Activated CD8-positive, alpha-beta memory T cell treated with anti-CD3 and anti-CD28 coated beads, Interleukin-2, amount 50 U/mL, for 24 hours (primary cell): ENCODE results near the gene SIGLEC14.
A peak's percentile ranks its signal among the peaks of the same experiment; 100 is the strongest.
"Not testable (repeated sequence)": the region's sequence is repeated elsewhere in the genome, so short reads cannot be mapped to it uniquely, and the experiment has no call there.

Experiments
- DNase-seq: peaks from one replicate; pipeline ENCODE4 v3.0.0-alpha.2; 2020; ENCODE audit errors: extremely low read depth

The SIGLEC14 gene

GRCh38 chr19:51675911-51676565, 29.4 kb upstream of the SIGLEC14 start:
- DNase-seq, result not testable (repeated sequence)

- no peak for DNase-seq
Measured at GRCh38 chr19:51668216-51668615, 21.6 kb upstream of the SIGLEC14 start.

GRCh38 chr19:51664997-51665396, 18.4 kb upstream of the SIGLEC14 start:
- no peak for DNase-seq

GRCh38 chr19:51664131-51664530, 17.5 kb upstream of the SIGLEC14 start:
- no peak for DNase-seq

- DNase-seq, result no peak
Measured at GRCh38 chr19:51663650-51664049, 17.0 kb upstream of the SIGLEC14 start.

- DNase-seq, result peak; percentile 14
Measured at GRCh38 chr19:51660975-51661600, 14.5 kb upstream of the SIGLEC14 start.

GRCh38 chr19:51654783-51655182, 8.2 kb upstream of the SIGLEC14 start:
- no peak for DNase-seq

GRCh38 chr19:51653162-51653561, 6.5 kb upstream of the SIGLEC14 start:
- no peak for DNase-seq

- no peak for DNase-seq
Measured at GRCh38 chr19:51652266-51652665, 5.6 kb upstream of the SIGLEC14 start.

GRCh38 chr19:51651216-51651846, 4.7 kb upstream of the SIGLEC14 start:
- DNase-seq, result no peak

GRCh38 chr19:51647318-51647717, 693 bp upstream of the SIGLEC14 start:
- no peak for DNase-seq

GRCh38 chr19:51644636-51645271, 1.9 kb downstream of the SIGLEC14 start:
- DNase-seq, result no peak

- no peak for DNase-seq
Measured at GRCh38 chr19:51641648-51642047, 5.0 kb downstream of the SIGLEC14 start.

- DNase-seq, result no peak
Measured at GRCh38 chr19:51640386-51640785, 6.2 kb downstream of the SIGLEC14 start.

GRCh38 chr19:51639916-51640315, 6.7 kb downstream of the SIGLEC14 start:
- no peak for DNase-seq

- no peak for DNase-seq
Measured at GRCh38 chr19:51637362-51637978, 9.2 kb downstream of the SIGLEC14 start.

- DNase-seq, result no peak
Measured at GRCh38 chr19:51632126-51632525, 14.5 kb downstream of the SIGLEC14 start.

- DNase-seq, result not testable (repeated sequence)
Measured at GRCh38 chr19:51630315-51630714, 16.3 kb downstream of the SIGLEC14 start, which contains the start of gene SIGLEC5. Gene SIGLEC5 (minus strand): TSS chr19:51630401. CDS start chr19:51630335, 66 bp downstream.

GRCh38 chr19:51628153-51628939, 18.3 kb downstream of the SIGLEC14 start:
- no peak for DNase-seq

GRCh38 chr19:51627491-51628138, 19.0 kb downstream of the SIGLEC14 start:
- DNase-seq, result no peak

- DNase-seq, result no peak
Measured at GRCh38 chr19:51626675-51627074, 19.9 kb downstream of the SIGLEC14 start.
